Measurements from ENCODE around the gene DPAGT1. TPM values are rescaled to one million over a fixed set of nuclear protein-coding genes. Genes with fewer than 3 reads are reported as not detected.
"Not testable (repeated sequence)": the region's sequence is repeated elsewhere in the genome, so short reads cannot be mapped to it uniquely, and the experiment has no call there.

Gene DPAGT1
- 63.5 TPM for polyA plus RNA-seq (ENCODE audit: insufficient read length)
- long read RNA-seq, donor 1, transcript DPAGT1-201 (9 exons, 2,205 nt): major isoform, 11 of 46 reads
- long read RNA-seq, donor 1, transcript DPAGT1-213 (4 exons, 710 nt): minor isoform, 6 of 46 reads
- long read RNA-seq, donor 1, partial matches to known transcripts: 27 of 46 reads
- long read RNA-seq, donor 1, other reads (novel, unspliced or antisense): 0 of 46 reads
- long read RNA-seq, donor 2, transcript DPAGT1-201 (9 exons, 2,205 nt): major isoform, 11 of 27 reads
- long read RNA-seq, donor 2, partial matches to known transcripts: 14 of 27 reads
- long read RNA-seq, donor 2, other reads (novel, unspliced or antisense): 0 of 27 reads
- long read RNA-seq, donor 3, transcript DPAGT1-201 (9 exons, 2,205 nt): major isoform, 11 of 26 reads
- long read RNA-seq, donor 3, partial matches to known transcripts: 13 of 26 reads
- long read RNA-seq, donor 3, other reads (novel, unspliced or antisense): 0 of 26 reads
- long read RNA-seq, donor 4, partial matches to known transcripts: 0 of 1 reads
- long read RNA-seq, donor 4, other reads (novel, unspliced or antisense): 0 of 1 reads
- long read RNA-seq, donor 5, transcript DPAGT1-201 (9 exons, 2,205 nt): major isoform, 14 of 28 reads
- long read RNA-seq, donor 5, partial matches to known transcripts: 8 of 28 reads
- long read RNA-seq, donor 5, other reads (novel, unspliced or antisense): 0 of 28 reads
- long read RNA-seq, donor 6, transcript DPAGT1-201 (9 exons, 2,205 nt): major isoform, 9 of 23 reads
- long read RNA-seq, donor 6, partial matches to known transcripts: 10 of 23 reads
- long read RNA-seq, donor 6, other reads (novel, unspliced or antisense): 0 of 23 reads
- long read RNA-seq, donor 7, transcript DPAGT1-201 (9 exons, 2,205 nt): major isoform, 19 of 40 reads
- long read RNA-seq, donor 7, transcript DPAGT1-213 (4 exons, 710 nt): minor isoform, 7 of 40 reads
- long read RNA-seq, donor 7, partial matches to known transcripts: 12 of 40 reads
- long read RNA-seq, donor 7, other reads (novel, unspliced or antisense): 0 of 40 reads
- long read RNA-seq, donor 8, partial matches to known transcripts: 0 of 4 reads
- long read RNA-seq, donor 8, other reads (novel, unspliced or antisense): 0 of 4 reads

GRCh38 chr11:119101759-119102423, at the start of gene DPAGT1:
TSS of gene DPAGT1 (minus strand) at chr11:119101853. CDS start at chr11:119101655, 198 bp downstream.
- peak; percentile 94 for DNase-seq

DNA sequence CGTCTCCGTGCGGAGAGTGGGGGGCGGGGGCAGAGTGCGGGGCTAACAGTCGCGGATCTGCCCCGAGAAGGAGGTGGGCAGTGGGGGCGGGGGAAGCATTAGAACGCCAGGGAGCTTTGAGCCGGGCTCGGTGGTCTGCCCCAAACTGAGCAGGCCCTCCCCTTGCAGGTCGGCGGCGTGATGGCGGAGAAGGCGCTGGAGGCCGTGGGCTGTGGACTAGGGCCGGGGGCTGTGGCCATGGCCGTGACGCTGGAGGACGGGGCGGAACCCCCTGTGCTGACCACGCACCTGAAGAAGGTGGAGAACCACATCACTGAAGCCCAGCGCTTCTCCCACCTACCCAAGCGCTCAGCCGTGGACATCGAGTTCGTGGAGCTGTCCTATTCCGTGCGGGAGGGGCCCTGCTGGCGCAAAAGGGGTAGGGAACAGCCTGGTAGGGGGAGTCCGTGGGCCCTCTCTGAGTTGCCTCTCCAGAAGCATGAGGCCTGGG, 48.2 kb upstream of the DPAGT1 start:
- no peak for DNase-seq

- no peak for DNase-seq
These were observed 47.5 kb upstream of the DPAGT1 start, which contains the start of gene ABCG4 for GRCh38 chr11:119149018-119149785. TSS of gene ABCG4 (plus strand) at chr11:119149052. CDS start at chr11:119149966, 914 bp downstream.

GRCh38 chr11:119148720-119149017, 47.0 kb upstream of the DPAGT1 start:
- DNase-seq: no peak

GRCh38 chr11:119147604-119148333, 46.1 kb upstream of the DPAGT1 start:
- DNase-seq: no peak

- no peak for DNase-seq
These were observed 43.9 kb upstream of the DPAGT1 start for GRCh38 chr11:119145551-119145950.

DNA sequence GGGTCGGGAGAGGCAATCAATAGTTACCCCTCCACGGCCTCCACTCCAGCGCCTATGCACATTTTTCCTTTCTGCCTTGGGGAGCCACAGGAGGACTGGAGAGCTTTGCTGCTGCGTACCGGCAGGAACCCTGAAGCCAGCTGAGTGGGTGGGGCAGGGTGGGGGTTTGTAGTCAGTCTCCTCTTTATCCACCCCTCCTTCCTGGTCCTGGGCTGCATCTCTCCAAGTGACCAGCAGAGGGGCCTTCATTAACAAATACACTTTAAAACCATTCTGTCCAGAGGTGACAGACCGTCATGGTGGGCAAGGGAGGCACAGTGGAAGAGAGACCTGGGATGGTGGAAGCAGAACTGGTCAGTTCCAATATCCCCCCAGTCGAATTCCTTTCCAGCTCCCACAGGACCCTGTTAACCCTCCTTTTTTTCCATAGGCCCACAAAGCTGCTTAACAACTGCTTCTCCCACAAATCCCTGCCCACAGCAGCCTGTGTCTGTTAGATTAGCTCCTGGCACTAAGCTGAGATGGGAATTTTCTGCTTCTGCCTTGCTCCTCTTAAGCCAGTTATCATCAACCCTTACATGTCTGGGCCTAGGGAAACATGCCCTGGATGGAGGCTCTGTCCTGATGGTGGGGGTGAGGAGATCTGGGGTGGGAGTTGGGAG, 43.3 kb upstream of the DPAGT1 start:
- DNase-seq: peak; percentile 46

GRCh38 chr11:119139276-119139675, 37.6 kb upstream of the DPAGT1 start:
- not testable (repeated sequence) for DNase-seq

- no peak for DNase-seq
These were observed 32.8 kb upstream of the DPAGT1 start for GRCh38 chr11:119134389-119134978.

DNA sequence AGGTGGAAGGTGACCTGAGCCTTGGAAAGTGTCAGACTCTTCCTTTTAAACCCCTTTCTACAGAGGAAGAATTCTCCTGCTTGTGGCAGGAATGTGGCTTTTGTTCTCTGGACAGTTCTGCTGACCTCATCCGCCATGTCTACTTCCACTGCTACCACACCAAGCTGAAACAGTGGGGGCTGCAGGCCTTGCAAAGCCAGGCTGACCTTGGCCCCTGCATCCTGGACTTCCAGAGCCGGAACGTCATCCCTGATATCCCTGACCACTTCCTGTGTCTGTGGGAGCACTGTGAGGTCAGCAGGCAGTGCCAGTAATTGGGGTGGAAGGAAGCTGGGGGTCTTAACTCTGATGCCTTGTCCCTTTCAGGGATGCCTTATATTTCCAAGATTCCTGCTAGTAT, 29.0 kb upstream of the DPAGT1 start:
- no peak for DNase-seq

- no peak for DNase-seq
These were observed 25.1 kb upstream of the DPAGT1 start for GRCh38 chr11:119126675-119127268.

GRCh38 chr11:119125821-119126220, 24.2 kb upstream of the DPAGT1 start:
- DNase-seq: no peak

DNA sequence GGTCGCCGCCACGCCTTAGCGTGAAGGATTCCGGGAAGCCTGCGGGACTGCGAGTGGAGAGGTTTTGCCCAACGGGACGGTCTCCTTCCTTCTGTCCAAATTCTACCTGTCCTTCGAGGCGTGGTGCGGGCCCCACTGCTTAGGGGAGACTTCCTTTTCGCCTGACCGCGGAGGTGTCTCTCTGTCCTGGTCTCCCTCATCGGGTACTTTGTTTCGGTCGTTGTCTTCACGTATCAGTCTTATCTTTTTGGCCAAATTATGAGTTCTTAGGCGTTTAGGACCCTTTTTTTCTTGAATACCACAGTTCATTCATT, 20.1 kb upstream of the DPAGT1 start:
- DNase-seq: no peak

- peak; percentile 98 for DNase-seq
These were observed 19.6 kb upstream of the DPAGT1 start, which contains the start of gene HINFP for GRCh38 chr11:119121008-119121810. TSS of gene HINFP (plus strand) at chr11:119121580. CDS start at chr11:119126945, 5,365 bp downstream.

GRCh38 chr11:119120639-119121007, 19.0 kb upstream of the DPAGT1 start:
- peak; percentile 66 for DNase-seq

GRCh38 chr11:119118946-119119345, 17.3 kb upstream of the DPAGT1 start:
- DNase-seq: no peak

DNA sequence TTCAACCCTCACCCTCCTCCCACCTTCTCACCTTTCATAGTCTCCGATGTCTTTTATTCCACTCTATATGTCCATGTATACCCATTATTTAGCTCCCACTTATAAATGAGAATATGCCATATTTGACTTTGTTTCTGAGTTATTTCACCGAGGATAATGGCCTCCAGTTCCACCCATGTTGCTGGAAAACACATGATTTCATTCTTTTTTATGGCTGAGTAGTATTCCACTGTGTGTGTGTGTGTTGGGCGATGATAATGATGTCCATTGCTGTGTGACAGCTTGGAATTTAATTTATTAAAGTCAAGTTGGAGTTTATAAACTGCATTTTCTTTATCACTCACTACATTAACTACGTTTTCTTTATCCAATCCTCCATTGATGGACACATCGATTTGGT, 16.6 kb upstream of the DPAGT1 start:
- DNase-seq: no peak
